GM19193 (cell line): ENCODE data around the gene FBXW9.

Experiments
- POLR2A ChIP-seq: IDR thresholded peaks from 4 replicates; pipeline ENCODE4 v1.6.1; 2011; ENCODE audit not compliant: insufficient read depth, insufficient read length; ENCODE audit errors: extremely low read depth

FBXW9 gene

GRCh38 chr19:12721656-12722565, 25.5 kb upstream of the FBXW9 start:
- peak; percentile 31 for TF ChIP-seq POLR2A

GRCh38 chr19:12720851-12721655, 24.6 kb upstream of the FBXW9 start:
- no peak for TF ChIP-seq POLR2A

GRCh38 chr19:12720296-12720695, 23.9 kb upstream of the FBXW9 start:
- TF ChIP-seq POLR2A: no peak

- TF ChIP-seq POLR2A: no peak
These were observed 19.5 kb upstream of the FBXW9 start for GRCh38 chr19:12715929-12716328.

GRCh38 chr19:12715102-12715501, 18.7 kb upstream of the FBXW9 start:
- no peak for TF ChIP-seq POLR2A

- TF ChIP-seq POLR2A: no peak
These were observed 14.8 kb upstream of the FBXW9 start for GRCh38 chr19:12711187-12711586.

GRCh38 chr19:12708641-12709040, 12.2 kb upstream of the FBXW9 start:
- TF ChIP-seq POLR2A: no peak

GRCh38 chr19:12706332-12706718, 9.9 kb upstream of the FBXW9 start:
- no peak for TF ChIP-seq POLR2A

- TF ChIP-seq POLR2A: no peak
These were observed 9.4 kb upstream of the FBXW9 start for GRCh38 chr19:12705654-12706331.

GRCh38 chr19:12705169-12705568, 8.7 kb upstream of the FBXW9 start:
- no peak for TF ChIP-seq POLR2A

GRCh38 chr19:12703046-12703445, 6.6 kb upstream of the FBXW9 start:
- no peak for TF ChIP-seq POLR2A

GRCh38 chr19:12701596-12702282, 5.3 kb upstream of the FBXW9 start:
- TF ChIP-seq POLR2A: no peak

- TF ChIP-seq POLR2A: no peak
These were observed 1.7 kb upstream of the FBXW9 start for GRCh38 chr19:12698138-12698537.

GRCh38 chr19:12695997-12696365, 450 bp downstream of the FBXW9 start:
- TF ChIP-seq POLR2A: no peak

GRCh38 chr19:12695514-12695913, 917 bp downstream of the FBXW9 start:
- TF ChIP-seq POLR2A: no peak

GRCh38 chr19:12695096-12695495, 1.3 kb downstream of the FBXW9 start:
- TF ChIP-seq POLR2A: no peak

- no peak for TF ChIP-seq POLR2A
These were observed 1.8 kb downstream of the FBXW9 start for GRCh38 chr19:12694641-12695040.
